NCI-H2107 treated with DMSO at 0.1 percent for 48 hours (cell line): ENCODE data around the gene PIF1.

Experiments used
- DNase-seq: peaks from one replicate; lab custom pipeline; 2025; ENCODE audit not compliant: unreplicated experiment; lab: John Stamatoyannopoulos, UW

The PIF1 gene, protein sequence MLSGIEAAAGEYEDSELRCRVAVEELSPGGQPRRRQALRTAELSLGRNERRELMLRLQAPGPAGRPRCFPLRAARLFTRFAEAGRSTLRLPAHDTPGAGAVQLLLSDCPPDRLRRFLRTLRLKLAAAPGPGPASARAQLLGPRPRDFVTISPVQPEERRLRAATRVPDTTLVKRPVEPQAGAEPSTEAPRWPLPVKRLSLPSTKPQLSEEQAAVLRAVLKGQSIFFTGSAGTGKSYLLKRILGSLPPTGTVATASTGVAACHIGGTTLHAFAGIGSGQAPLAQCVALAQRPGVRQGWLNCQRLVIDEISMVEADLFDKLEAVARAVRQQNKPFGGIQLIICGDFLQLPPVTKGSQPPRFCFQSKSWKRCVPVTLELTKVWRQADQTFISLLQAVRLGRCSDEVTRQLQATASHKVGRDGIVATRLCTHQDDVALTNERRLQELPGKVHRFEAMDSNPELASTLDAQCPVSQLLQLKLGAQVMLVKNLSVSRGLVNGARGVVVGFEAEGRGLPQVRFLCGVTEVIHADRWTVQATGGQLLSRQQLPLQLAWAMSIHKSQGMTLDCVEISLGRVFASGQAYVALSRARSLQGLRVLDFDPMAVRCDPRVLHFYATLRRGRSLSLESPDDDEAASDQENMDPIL

DNA sequence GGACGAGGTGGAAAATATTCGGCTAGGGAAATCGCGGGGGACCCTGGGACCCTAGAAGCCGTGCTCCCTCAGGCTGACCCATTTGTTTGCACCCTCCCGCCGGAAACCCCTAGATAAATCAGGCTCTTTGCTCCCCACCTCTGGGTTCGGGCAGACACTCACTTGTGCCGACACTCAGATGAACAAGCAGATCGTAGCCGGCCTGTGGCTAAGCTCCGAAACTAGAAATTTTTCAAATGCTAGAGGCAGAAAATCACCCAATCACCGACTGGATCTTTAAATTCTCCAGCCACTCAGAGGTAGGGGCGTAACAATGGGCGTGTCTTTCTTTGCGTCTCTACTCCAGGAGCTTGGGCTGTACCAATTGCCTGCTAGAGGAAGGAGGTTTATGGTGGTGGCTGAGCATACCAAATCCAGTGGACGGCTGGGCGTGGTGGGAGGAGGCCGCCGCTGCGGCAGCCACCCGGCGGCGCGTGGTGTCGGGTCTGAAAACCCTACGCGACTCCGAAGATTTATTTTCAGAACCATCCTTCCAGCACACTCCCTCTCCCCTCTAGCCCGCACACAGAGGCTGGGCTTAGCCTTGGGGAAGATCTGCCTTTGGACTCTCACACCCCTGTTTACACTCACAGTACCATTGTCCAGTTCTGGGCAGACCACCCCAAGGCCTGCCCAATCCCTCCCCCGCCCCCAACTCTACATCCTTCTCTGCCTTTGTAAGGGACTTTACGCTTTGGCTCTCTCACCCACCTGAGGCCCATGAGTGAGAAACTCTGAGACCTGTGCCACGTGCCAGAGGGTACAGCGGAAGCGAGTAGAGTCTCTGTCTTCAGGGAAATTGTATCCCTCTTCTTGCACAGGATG is at the start of gene PIF1:
PIF1 (minus strand) TSS at position 217 of the 864 bp plus-strand sequence. CDS start 1,312 bp downstream, outside the sequence.
- DNase-seq = peak; percentile 97

GRCh38 chr15:64870353-64870752 is 44.9 kb upstream of the PIF1 start:
- DNase-seq = no peak

- no peak for DNase-seq
Measured at GRCh38 chr15:64869501-64869900, 44.1 kb upstream of the PIF1 start.

GRCh38 chr15:64865998-64866520 is 40.6 kb upstream of the PIF1 start:
- no peak for DNase-seq

- DNase-seq = no peak
Measured at GRCh38 chr15:64865126-64865997, 39.9 kb upstream of the PIF1 start.

GRCh38 chr15:64864068-64864467 is 38.6 kb upstream of the PIF1 start:
- no peak for DNase-seq

GRCh38 chr15:64862408-64862807 is 37.0 kb upstream of the PIF1 start:
- no peak for DNase-seq

DNA sequence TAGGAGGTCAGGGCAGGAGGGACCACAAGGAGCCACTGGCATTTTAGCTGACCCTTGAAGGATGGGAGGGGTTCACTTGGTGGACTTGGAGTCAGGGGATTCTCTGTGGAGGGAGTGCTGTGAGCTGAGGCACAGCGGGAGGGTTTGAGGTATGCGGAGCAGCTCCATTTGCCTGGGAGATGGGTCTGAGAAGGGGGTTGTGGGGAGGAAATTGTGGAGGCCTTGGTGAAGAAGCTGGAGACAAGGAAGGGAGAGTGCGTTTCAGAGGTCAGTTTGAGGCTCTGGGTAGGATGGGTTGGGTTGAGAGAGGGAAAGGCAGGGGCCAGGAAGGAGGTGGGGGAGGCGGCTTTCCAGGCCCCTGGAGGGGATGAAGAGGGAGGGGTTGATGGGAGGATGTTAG is 36.5 kb upstream of the PIF1 start:
- DNase-seq = no peak

GRCh38 chr15:64861331-64861730 is 35.9 kb upstream of the PIF1 start:
- no peak for DNase-seq

DNA sequence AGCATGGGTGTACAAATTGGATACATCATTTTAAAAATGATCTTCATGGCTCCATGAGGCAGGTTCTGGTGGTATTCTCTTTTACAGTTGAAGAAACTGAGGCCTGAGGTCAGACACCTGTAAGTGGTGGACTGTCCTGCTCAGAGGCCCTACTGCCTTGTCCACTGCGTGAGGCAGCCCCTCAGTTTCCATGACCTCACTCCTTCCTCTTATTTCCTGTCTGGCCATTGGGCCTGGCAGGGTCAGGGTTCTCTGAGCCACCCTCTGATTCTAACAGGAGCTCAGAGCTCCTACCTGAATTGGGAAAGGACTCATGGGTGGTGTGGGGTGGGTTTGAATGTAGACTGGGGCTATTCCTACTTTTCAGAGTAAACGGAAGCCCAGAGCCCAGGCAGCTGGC is 33.8 kb upstream of the PIF1 start:
- no peak for DNase-seq

DNA sequence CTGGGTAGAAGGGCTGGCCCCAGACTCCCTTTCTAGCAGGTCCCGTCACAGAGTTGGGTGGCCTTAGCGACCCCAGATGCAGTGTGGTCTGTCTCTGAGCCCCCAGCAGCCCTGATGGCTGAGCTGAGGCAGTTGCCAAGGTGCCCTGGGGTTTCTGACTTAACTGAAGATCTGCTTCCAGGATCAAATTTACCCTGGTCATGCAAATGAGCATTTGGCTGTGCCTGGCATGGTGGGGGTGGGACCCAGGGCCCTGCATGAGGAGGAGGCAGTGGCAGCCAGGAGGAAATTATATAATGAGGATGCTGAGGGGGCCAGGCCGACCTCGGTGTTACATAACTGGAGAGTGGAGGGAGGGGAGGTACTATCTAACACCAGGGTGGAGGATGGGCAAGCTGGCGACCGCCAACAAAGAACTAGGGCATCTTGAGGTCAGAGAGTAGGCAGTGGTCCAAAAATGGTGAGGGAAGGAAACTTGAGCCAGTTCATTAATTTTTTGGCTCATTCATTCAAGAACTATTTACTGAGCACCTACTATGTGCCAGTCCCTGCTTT is 32.7 kb upstream of the PIF1 start:
- no peak for DNase-seq

DNA sequence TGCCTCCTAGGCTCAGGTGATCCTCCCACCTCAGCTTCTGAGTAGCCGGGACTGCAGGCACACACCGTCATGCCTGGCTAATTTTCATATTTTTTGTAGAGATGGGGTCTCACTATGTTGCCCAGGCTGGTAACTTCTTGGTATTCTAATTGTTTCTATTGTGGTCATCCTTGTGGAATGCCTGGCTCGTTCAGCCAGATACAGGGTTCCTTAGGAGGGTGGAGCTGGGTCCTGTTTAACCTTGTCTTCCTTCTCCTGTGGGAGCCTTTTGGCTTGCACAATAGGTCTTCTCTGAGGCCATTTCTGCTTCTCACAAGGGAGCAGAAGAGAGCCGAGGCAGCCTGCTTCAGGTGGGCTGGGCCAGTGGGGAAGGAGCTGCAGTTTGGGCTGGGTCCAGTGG is 32.0 kb upstream of the PIF1 start:
- DNase-seq = no peak

DNA sequence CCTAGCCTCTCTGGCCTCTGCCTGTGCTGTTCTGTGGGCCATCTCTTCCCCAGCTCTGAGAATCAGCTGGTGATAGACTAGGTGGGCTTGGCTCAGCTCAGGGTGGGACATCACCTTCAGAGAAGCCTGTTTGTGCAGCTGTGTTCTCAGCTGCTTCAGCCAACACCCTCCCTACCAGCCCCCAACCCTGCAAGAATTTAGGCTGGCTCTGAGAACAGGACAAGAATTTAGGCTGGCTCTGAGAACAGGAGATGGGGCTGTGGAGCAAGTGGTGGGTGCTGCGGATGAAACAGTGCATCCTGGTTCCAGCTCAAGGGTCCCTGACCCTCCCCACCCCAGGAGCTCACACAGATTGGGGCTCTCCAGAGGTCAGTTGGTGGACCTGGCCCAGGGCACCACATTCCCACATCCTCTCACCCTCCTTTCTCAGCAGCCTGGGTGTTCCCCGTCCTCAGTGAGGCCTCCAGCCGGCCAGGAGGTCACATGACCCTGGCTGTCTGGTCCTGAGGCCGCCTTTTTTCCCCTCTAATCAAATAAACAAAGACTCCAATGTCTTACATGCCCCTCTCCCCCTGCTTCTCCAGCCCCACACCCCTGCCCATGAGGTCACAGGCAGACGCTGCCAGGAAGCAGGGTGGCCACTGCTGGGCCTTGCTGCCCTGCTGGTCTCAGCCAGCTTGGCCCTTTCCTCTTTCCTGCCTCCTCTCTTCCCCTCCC is 31.1 kb upstream of the PIF1 start:
- DNase-seq = no peak

DNA sequence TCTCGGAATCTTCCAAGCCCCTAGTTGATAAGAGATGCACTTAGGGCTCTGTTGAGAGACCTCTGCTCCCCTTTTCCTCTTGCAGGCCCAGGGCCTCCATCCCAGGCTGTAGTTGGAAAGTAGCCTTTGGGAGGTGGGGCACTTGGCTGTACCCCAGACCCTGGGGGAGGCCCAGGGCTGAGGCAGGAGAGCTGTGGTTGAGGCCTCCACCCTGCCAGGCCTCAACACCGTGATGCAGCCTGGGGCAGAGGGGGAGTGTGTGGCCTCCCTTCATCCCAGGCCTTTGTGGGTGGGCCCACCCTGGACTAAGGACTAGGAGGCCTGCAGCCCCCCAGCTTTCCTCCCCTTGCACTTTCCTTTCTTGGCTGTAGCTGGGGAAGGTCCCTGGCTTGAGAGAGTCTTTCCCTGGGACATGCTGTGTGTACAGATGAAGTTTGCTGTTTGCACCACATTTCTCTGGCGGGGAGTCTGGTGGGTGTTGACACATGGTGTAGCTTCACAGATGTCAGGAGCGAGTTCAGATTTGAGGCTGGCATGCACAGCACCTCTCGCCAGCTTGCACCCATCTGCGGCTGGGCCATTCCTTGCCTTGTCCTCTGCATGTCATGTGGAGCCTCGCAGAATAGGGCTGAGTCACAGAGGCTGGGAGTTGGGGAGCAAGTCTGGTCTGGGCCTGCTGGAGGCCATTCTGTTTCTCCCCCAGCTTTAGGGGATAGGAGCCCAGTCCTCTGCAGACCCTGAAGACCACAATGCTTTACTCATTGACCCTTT is 29.9 kb upstream of the PIF1 start:
- no peak for DNase-seq

DNA sequence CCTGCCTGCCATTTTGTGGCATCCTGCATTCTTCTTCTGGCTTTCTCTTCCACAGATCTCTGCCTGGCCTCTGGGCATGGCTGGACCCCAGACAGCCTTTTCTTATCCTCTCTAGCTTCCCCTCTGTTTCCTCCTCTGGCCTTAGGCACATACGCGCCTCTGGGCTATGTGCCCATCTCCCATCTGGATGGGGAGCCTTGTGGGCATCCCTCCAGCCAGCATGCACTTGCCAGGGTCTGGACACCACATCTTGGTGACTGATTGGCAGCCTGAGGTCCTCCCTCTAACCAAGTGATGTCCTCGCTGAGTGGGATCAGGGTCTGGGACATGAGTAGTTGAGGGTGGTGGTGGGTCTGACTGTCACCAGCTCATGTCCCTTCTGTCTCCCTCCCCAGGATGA is 29.1 kb upstream of the PIF1 start:
- DNase-seq = no peak

DNA sequence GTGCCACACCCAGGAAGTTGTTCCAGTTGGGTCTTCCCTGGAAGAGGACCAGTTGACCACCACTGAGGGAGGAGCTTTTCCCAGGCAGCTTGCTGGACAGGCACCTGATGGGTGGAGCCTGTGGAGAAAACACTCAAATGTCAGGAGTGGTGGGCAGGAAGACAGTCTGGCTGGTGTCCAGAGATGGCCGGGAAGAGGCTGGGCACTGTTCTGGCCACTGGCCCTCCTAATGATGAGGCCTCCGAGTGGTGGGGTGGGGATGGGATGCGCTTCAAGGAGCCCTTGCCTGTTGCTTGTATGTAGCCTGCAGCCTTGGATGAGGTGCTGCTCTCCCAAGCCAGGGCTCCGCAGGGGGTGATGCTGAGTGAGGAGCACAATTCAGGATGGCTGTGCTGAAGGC is 28.6 kb upstream of the PIF1 start:
- no peak for DNase-seq

DNA sequence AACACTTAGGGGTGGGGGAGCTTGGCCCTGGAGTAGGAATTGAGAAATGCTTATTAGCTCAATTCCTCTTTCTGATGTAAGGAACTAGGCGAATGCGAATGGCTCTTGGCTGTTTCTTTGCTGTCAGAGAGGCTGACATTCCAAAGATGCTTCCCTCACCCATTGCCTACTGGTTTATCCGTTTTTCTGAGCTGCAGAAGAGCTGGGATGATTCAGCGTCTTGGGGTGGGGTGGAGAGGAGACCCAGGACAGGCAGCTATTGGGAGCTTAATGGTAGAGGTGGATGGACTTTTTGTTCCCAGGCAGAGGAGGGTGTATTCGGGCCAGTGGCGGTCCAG is 26.0 kb upstream of the PIF1 start:
- DNase-seq = no peak

- no peak for DNase-seq
Measured at GRCh38 chr15:64850778-64851502, 25.5 kb upstream of the PIF1 start.
